Measurements from ENCODE around the gene SEC61A2.

SEC61A2 gene

GRCh38 chr10:12195603-12196506 lies 66.4 kb downstream of the SEC61A2 start, which contains the start of the genes CDC123 and NUDT5:
Gene CDC123, plus strand, starts transcription at chr10:12196188. Its CDS starts 58 bp downstream, at chr10:12196246.
Gene NUDT5, minus strand, starts transcription at chr10:12195891. Its CDS starts 9,600 bp downstream, at chr10:12186291.
- DNase-seq (ENCODE audit: insufficient read length, low spot score) (peak; percentile 83), FAIRE-seq (peak; percentile 40)

DNA sequence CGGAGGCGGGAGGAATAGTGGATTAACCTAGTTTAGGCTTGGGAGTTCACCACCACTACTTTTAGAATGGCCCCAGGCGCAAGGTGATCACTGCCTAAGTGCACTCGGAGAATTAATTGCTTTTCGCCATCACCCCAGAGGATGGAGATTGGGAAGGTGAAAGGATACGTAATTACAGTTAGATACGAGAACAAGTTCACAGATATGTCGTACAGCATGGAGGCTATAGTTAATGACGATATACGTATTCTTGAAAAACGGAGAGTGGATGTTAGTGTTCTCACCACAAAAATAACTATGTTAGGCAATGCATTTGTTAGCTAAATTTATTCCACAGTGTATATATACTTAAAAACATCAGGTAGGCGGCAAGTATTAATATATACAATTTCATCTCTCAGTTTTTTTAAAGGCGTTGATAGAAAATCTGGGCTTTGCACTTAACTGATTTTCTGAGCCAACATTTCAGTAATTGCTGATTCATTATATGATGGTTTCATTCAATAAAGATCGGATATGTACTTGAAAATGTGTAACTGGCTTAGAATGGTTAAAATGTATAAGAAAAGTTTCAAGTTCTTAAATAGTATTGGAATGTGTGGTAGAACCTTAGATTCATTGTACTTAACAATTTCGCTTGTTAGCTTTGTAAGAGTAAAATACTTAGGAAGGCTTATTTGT lies 67.2 kb downstream of the SEC61A2 start:
- DNase-seq (ENCODE audit: insufficient read length, low spot score): no peak
- FAIRE-seq: no peak

DNA sequence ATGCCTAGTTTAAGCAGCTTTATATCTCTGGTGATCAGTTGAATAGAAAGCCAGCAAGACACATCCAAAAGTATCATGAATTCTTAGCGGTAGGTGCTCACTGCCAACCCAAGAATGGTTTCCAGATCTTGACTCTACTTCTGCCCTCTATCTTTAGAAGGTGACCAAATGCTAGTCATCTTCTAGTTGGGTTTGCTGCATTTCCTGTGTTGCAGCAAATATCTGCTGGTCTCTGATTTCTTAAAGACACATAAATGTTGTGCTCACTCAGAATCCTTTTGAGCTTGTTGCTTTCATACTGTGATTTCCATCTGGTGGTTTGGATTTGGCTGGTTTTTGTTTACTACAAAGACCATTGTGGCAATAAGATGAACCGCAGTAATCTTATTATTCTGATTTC lies 68.7 kb downstream of the SEC61A2 start:
- DNase-seq (ENCODE audit: insufficient read length, low spot score) (no peak), FAIRE-seq (no peak)

DNA sequence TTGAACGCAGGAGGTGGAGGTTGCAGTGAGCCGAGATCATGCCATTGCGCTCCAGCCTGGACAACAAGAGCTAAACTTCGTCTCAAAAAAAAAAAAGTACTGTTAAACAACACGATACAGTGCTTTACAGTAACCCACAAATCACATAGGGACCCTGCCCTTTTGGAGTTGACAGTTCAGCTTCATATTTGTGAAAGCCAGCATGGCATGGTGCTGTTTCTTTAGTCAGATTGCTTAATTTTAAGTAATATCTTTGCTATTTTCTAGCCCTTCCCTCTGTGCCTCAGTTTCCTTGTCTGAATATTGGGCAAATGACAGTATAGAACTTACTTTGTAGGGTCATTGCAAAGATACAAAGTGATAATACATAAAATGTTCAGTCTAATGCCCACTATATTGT lies 71.4 kb downstream of the SEC61A2 start:
- no peak for FAIRE-seq
- DNase-seq (ENCODE audit: insufficient read length, low spot score): no peak

- DNase-seq (ENCODE audit: insufficient read length, low spot score): no peak
- FAIRE-seq: no peak
Measured at GRCh38 chr10:12201543-12201942, 72.1 kb downstream of the SEC61A2 start.

DNA sequence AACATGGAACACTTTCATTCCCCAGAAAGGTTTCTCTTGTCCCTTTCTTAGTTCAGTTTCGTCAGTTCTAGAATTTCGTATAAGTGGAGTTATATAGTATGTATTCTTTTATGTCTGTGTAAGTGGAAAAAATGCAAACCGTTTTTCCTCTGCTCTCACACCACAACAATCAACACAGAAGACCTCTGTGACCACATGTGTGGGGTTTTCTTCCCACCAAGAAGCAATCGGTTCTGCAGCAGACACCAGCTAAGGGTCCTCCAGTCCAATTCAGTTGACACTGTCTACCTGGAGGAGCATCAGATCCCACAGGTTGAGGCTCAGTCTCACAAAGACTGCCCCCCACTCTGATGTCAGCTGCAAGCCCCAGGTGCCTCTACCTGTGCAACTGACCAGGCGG lies 72.7 kb downstream of the SEC61A2 start:
- DNase-seq (ENCODE audit: insufficient read length, low spot score) (no peak), FAIRE-seq (no peak)

DNA sequence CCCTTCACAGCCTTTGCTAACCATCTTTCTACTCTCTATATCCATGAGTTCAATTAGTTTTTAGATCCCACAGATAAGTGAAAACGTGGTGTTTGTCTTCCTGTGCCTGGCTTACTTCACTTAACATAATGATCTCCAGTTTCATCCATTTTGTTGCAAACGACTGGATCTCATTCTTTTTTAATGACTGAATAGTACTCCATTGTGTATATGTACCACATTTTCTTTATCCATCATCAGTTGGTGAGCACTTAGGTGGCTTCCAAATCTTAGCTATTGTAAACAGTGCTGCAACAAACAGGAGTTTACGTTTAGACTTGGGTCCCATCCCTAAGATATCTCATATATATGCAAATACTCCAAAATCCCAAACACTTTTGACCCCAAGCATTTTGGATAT lies 75.6 kb downstream of the SEC61A2 start:
- FAIRE-seq (no peak), DNase-seq (ENCODE audit: insufficient read length, low spot score) (no peak)

DNA sequence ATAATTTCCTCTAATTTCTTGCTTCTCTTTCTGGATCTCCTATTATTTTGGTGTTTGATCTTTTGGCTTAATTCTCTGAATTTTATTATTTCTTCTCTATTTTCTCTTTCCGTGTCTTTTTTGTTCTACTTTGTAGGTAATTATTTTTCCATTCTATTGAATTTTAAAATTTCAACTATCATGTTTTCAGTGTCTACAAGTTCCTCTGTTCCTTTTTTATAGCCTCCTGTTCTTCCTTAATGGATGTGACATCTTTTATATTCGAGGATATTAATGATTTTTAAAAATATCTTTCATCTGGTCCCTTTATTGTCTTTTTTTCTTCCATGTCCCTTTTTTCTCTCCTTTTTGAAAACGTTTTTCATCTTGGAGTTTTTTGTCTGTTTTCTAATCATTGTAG lies 77.6 kb downstream of the SEC61A2 start:
- FAIRE-seq: no peak
- no peak for DNase-seq (ENCODE audit: insufficient read length, low spot score)

GRCh38 chr10:12208460-12208859 lies 79.0 kb downstream of the SEC61A2 start:
- FAIRE-seq (no peak), DNase-seq (ENCODE audit: insufficient read length, low spot score) (no peak)

DNA sequence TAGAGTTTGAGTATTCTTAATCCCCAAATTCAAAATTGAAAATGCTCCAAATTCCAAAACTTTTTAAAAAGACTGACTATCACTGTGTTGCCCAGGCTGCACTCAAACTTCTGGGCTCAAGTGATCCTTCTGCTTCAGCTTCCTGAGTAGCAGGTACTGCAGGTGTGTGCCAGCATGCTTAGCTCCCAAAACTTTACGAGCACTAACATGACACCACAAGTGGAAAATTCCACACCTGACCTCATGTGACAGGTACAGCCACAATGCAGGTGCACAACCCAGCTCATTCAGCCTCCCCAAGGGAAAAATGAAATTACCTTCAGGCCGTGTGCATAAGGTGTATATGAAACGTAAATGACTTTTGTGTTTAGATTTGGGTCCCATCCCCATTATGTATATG lies 83.0 kb downstream of the SEC61A2 start:
- no peak for FAIRE-seq
- DNase-seq (ENCODE audit: insufficient read length, low spot score): no peak

DNA sequence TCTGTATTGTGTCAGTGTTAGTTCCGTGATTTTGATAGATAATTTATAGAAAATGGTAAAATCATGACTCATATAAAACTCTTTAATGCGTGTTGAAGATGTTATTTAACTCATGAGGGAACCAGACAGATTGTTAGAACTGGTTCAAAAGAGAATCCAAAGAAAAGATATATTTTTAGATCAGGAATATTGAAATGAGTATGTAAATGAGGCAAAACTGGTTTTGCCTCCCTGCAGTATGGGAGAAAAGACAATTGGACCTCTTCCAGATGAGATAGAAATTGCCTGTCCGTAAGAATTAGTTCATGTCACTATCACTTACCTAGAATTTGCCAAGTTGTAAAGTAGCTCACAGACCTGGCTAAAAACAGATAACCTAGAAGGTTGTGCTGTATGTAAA lies 84.1 kb downstream of the SEC61A2 start:
- DNase-seq (ENCODE audit: insufficient read length, low spot score) (no peak), FAIRE-seq (no peak)

DNA sequence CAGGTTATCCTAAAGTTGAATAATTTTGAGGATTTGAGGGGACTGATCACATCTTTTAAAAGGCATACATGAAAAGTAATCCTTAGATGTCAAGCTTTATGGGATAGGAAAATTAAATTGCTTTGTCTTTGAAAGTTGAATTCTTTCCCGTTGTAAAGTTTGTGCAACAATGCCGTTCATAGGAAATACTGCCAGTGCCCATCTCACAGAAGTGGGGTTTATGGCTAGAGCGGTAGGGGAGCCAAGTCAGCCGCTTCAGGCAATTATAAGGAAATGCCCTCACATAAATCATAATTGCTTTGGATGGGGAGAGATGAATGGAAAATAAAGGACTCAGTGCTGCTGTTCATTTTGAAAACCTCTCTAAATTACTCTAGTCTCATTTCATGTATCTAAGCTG lies 84.6 kb downstream of the SEC61A2 start:
- DNase-seq (ENCODE audit: insufficient read length, low spot score) (no peak), FAIRE-seq (no peak)

- DNase-seq (ENCODE audit: insufficient read length, low spot score) (peak; percentile 19), FAIRE-seq (no peak)
Measured at GRCh38 chr10:12214763-12215218, 85.3 kb downstream of the SEC61A2 start.
